HUDEP-2 (cell line): ENCODE data around the gene UNC79.

ENCODE experiments used
- DNase-seq, 76 experiments: peaks; one replicate each; lab custom pipeline; 2025; ENCODE audit not compliant: unreplicated experiment in 76 of 76; lab: John Stamatoyannopoulos, UW

Gene UNC79

GRCh38 chr14:93723001-93723400, 292.3 kb downstream of the UNC79 start:
- DNase-seq, result no peak

- DNase-seq, result no peak
Observed at GRCh38 chr14:93725002-93725582, 294.4 kb downstream of the UNC79 start.

GRCh38 chr14:93725993-93726392, 295.3 kb downstream of the UNC79 start:
- no peak for DNase-seq

GRCh38 chr14:93727039-93727740, 296.5 kb downstream of the UNC79 start:
- no peak for DNase-seq

GRCh38 chr14:93727917-93728650, 297.3 kb downstream of the UNC79 start:
- no peak for DNase-seq

- no peak for DNase-seq
Observed at GRCh38 chr14:93728651-93729016, 297.9 kb downstream of the UNC79 start.

- DNase-seq, result no peak
Observed at GRCh38 chr14:93729993-93730392, 299.3 kb downstream of the UNC79 start.

- DNase-seq, result no peak
Observed at GRCh38 chr14:93731753-93732152, 301.0 kb downstream of the UNC79 start.

- no peak for DNase-seq
Observed at GRCh38 chr14:93732524-93732923, 301.8 kb downstream of the UNC79 start.

- no peak for DNase-seq
Observed at GRCh38 chr14:93733231-93733630, 302.5 kb downstream of the UNC79 start.

- no peak for DNase-seq
Observed at GRCh38 chr14:93733631-93734030, 302.9 kb downstream of the UNC79 start.

GRCh38 chr14:93734086-93734822, 303.5 kb downstream of the UNC79 start:
- DNase-seq, result peak in 42 of 76 experiments; percentile 1 to 57 (median 27)

GRCh38 chr14:93735206-93735605, 304.5 kb downstream of the UNC79 start:
- DNase-seq, result no peak

- peak in 16 of 76 experiments; percentile 4 to 38 (median 18) for DNase-seq
Observed at GRCh38 chr14:93736378-93737014, 305.8 kb downstream of the UNC79 start.

GRCh38 chr14:93737634-93738033, 306.9 kb downstream of the UNC79 start:
- DNase-seq, result no peak

- no peak for DNase-seq
Observed at GRCh38 chr14:93741556-93742230, 311.0 kb downstream of the UNC79 start.

- DNase-seq, result no peak
Observed at GRCh38 chr14:93742761-93743160, 312.0 kb downstream of the UNC79 start.

GRCh38 chr14:93743270-93744060, 312.7 kb downstream of the UNC79 start:
- DNase-seq, result no peak

- no peak for DNase-seq
Observed at GRCh38 chr14:93744176-93744575, 313.4 kb downstream of the UNC79 start.
